ENCODE measurements around the gene OSBP2. TPM values are rescaled to one million over a fixed set of nuclear protein-coding genes. Genes with fewer than 3 reads are reported as not detected.

The OSBP2 gene
- polyA plus RNA-seq, 1 experiment, result 0.77 TPM

GRCh38 chr22:30883586-30884145 is 189.0 kb downstream of the OSBP2 start:
- ChIA-PET POLR2A (no interaction called here), CTCF (no interaction called here)
- TF ChIP-seq, protein P1, sequence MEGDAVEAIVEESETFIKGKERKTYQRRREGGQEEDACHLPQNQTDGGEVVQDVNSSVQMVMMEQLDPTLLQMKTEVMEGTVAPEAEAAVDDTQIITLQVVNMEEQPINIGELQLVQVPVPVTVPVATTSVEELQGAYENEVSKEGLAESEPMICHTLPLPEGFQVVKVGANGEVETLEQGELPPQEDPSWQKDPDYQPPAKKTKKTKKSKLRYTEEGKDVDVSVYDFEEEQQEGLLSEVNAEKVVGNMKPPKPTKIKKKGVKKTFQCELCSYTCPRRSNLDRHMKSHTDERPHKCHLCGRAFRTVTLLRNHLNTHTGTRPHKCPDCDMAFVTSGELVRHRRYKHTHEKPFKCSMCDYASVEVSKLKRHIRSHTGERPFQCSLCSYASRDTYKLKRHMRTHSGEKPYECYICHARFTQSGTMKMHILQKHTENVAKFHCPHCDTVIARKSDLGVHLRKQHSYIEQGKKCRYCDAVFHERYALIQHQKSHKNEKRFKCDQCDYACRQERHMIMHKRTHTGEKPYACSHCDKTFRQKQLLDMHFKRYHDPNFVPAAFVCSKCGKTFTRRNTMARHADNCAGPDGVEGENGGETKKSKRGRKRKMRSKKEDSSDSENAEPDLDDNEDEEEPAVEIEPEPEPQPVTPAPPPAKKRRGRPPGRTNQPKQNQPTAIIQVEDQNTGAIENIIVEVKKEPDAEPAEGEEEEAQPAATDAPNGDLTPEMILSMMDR (IDR thresholded peaks at IDR 0.05; ENCODE audit: insufficient read depth, low read depth, low read length), result no peak
- H3K36me3 ChIP-seq (ENCODE audit: control insufficient read depth, insufficient read depth, low read length), result no peaks in the 10 kb centered on the region
- DNase-seq (ENCODE audit: low read depth), result no peak
- H3K4me3 ChIP-seq (ENCODE audit: low read depth, low read length), result no peak overlapping the region
- H3K27me3 ChIP-seq (ENCODE audit: control insufficient read depth, insufficient read depth, low read length), result no peaks in the 10 kb centered on the region

DNA sequence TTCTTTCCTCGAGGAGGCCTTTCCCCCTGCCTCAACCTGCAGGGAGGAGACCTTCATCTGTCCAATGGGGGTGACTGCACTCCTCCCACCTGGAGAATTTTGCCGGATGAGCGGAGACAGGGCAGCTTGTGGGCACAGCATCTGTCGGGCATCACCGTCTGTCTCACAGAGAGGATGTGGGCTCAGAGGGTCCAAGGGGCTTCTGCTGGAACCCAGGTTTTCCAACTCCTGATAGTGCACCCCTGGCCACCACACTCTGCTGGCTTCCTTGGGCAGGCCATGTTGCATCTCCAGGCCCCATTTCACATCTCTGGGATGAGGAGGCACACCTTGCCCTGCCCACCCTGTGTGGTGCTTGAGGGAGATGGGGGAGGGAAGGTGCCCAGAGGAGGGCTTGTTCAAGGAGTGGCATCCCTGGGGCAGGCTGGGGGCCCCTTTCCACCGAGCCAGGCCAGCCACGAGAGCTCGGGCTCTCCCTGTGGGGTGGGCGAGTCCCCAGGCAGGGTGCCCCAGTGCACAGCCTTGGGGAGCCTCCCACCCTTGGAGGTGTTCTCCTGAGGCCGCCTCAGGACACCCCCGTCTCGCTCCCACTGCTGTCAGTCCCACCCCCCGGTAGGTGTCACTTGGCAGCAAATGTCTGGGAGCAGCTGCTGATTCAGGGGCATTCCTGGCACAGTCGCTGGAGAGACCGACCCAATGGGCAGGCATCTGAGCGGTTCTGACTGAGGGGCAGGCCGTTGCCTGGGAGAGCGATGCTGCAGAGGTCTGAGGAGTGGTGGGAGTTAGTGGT is 189.7 kb downstream of the OSBP2 start:
- TF ChIP-seq, protein P1 (IDR thresholded peaks at IDR 0.05; ENCODE audit: insufficient read depth, low read depth, low read length), result no peak
- CTCF ChIA-PET, result interaction anchor here (1.1 kb wide), 1 partner anchor 10 kb away, joined by 3 read pairs; no protein-coding TSS in a partner anchor
- POLR2A ChIA-PET, result no interaction called here

DNA sequence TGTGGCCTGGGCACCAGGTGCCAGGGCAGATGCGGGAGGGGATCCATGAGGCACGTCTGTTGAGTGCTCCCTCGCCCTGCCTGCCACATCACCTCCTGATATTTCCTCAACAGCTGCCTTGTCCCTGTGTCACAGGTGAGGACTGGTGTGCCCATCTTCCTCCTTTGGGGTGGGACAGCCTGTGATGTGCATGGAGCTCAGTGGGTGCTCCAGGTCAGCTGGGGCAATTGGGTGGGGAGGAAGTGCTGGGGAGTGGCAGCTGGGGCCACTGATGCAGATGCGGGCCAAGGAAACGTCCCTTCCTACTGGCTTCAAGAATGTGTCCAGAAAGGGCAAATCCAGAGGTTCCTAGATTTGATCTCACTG is 190.3 kb downstream of the OSBP2 start:
- Histone ChIP-seq H3K36me3 (ENCODE audit: control insufficient read depth, insufficient read depth, low read length) (no peaks in the 10 kb centered on the region), H3K27me3 (ENCODE audit: control insufficient read depth, insufficient read depth, low read length) (no peaks in the 10 kb centered on the region), H3K4me3 (ENCODE audit: low read depth, low read length) (no peak overlapping the region)
- TF ChIP-seq, protein P1 (IDR thresholded peaks at IDR 0.05; ENCODE audit: insufficient read depth, low read depth, low read length), result no peak
- no peak for DNase-seq (ENCODE audit: low read depth)
- POLR2A ChIA-PET, result no interaction called here
- CTCF ChIA-PET, result interaction anchor here (1.1 kb wide), 1 partner anchor 11 kb away, joined by 3 read pairs; no protein-coding TSS in a partner anchor

More for the DNA sequence above, 189.7 kb downstream of the OSBP2 start:
- Histone ChIP-seq H3K4me3 (ENCODE audit: low read depth, low read length) (no peak overlapping the region), H3K27me3 (ENCODE audit: control insufficient read depth, insufficient read depth, low read length) (no peaks in the 10 kb centered on the region), H3K36me3 (ENCODE audit: control insufficient read depth, insufficient read depth, low read length) (no peaks in the 10 kb centered on the region)
- no peak for DNase-seq (ENCODE audit: low read depth)

- no peak overlapping the region for H3K4me3 ChIP-seq (ENCODE audit: low read depth, low read length)
- TF ChIP-seq, protein P1 (IDR thresholded peaks at IDR 0.05; ENCODE audit: insufficient read depth, low read depth, low read length), result no peak
- DNase-seq (ENCODE audit: low read depth), result no peak
- CTCF ChIA-PET, result interaction anchor here (0.8 to 1.2 kb wide), 3 partner anchors 9 to 62 kb away, joined by 3 to 4 read pairs (median 3); no protein-coding TSS in a partner anchor
- no peaks in the 10 kb centered on the region for H3K27me3 ChIP-seq (ENCODE audit: control insufficient read depth, insufficient read depth, low read length)
- POLR2A ChIA-PET, result no interaction called here
- H3K36me3 ChIP-seq (ENCODE audit: control insufficient read depth, insufficient read depth, low read length), result no peaks in the 10 kb centered on the region
These were observed 190.9 kb downstream of the OSBP2 start for GRCh38 chr22:30885591-30885990.

GRCh38 chr22:30887453-30887852 is 192.8 kb downstream of the OSBP2 start:
- Histone ChIP-seq H3K36me3 (ENCODE audit: control insufficient read depth, insufficient read depth, low read length) (no peaks in the 10 kb centered on the region), H3K27me3 (ENCODE audit: control insufficient read depth, insufficient read depth, low read length) (no peaks in the 10 kb centered on the region), H3K4me3 (ENCODE audit: low read depth, low read length) (no peak overlapping the region)
- DNase-seq (ENCODE audit: low read depth), result no peak
- TF ChIP-seq, protein P1 (IDR thresholded peaks at IDR 0.05; ENCODE audit: insufficient read depth, low read depth, low read length), result no peak
- POLR2A ChIA-PET, result no interaction called here
- CTCF ChIA-PET, result interaction anchor here (0.9 to 1.5 kb wide), 2 partner anchors 22 to 124 kb away, joined by 3 to 4 read pairs; no protein-coding TSS in a partner anchor
